ENCODE measurements around the gene ANXA4.

The ANXA4 gene

DNA sequence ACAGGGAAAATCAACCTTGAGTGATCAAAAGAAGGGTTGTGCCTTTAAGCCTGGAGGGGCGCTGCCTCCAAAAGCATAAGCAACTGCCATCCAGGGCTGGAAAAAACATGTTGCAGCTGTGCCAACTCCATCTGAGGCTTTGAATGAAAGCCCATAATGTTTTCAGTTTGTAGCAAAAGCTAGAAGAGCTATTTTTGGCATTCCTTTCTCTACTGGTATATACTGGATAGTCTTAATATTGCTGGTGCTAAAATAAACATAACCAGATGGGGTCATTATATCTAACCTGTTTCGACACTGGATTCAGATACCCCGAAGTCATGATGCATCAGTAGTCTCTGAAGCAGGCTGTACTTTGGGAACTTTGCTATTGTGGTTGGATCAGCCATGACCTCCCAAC is 25.1 kb downstream of the ANXA4 start:
- TF ChIP-seq, protein P1, sequence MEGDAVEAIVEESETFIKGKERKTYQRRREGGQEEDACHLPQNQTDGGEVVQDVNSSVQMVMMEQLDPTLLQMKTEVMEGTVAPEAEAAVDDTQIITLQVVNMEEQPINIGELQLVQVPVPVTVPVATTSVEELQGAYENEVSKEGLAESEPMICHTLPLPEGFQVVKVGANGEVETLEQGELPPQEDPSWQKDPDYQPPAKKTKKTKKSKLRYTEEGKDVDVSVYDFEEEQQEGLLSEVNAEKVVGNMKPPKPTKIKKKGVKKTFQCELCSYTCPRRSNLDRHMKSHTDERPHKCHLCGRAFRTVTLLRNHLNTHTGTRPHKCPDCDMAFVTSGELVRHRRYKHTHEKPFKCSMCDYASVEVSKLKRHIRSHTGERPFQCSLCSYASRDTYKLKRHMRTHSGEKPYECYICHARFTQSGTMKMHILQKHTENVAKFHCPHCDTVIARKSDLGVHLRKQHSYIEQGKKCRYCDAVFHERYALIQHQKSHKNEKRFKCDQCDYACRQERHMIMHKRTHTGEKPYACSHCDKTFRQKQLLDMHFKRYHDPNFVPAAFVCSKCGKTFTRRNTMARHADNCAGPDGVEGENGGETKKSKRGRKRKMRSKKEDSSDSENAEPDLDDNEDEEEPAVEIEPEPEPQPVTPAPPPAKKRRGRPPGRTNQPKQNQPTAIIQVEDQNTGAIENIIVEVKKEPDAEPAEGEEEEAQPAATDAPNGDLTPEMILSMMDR (IDR thresholded peaks at IDR 0.05; ENCODE audit: extremely low read depth, missing control alignments): no peak
- DNase-seq (ENCODE audit: low spot score): no peak

DNA sequence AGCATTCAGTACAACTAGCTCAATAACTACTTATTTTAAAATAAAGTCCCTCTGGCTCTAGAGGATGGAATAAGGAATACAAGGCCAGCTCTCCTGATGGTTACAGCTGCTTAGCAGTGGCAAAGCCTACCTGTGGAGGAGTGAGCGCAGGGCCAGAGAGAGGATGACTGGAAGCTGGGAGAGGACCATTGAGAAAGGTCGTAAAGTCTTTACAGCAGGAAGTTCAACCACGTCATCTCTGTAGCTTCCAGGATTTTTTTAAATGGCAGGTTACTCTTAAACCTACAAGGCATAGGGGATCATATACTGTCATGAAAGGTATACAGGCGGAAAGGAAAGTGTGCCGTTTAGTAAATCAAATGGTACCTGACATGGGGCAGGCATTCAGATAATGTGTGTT is 26.3 kb downstream of the ANXA4 start:
- TF ChIP-seq, protein P1 (IDR thresholded peaks at IDR 0.05; ENCODE audit: extremely low read depth, missing control alignments): no peak
- DNase-seq (ENCODE audit: low spot score): no peak

DNA sequence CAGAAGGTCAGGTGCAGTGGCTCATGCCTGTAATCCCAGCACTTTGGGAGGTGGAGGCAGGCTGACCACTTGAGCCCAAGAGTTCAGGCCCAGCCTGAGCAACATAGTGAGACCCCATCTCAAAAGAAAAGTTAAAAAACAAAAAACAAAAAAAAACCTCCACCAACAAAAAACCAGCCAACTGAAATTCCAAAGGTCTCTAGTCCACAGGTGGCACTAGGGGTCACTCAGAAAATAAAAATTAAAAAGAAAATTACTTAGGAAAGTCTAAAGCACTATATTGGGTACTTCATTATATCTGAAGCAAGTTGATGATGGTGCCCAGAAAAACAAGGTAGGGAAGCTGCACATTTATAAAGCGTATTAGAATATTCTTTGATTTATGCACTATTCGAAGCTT is 26.9 kb downstream of the ANXA4 start:
- DNase-seq (ENCODE audit: low spot score): no peak
- TF ChIP-seq, protein P1 (IDR thresholded peaks at IDR 0.05; ENCODE audit: extremely low read depth, missing control alignments): no peak

DNA sequence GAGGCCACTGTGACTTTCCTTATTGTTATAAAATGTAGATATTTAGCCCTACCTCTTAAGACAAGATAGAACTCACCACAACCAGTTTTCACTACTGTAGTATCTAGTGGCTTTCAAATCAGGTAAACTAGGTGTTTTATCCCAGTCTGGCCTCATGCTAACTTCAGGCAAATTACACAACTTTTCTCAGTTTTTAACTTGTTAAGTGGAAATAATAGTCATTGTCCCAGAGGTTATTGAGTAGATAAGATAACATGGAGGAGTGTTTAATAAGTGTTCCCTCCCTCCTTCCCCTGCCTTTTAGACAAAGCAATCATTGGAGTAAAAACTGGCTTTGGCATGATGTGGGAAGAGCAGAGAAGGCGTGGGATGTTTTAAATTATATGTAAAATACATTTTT is 27.3 kb downstream of the ANXA4 start:
- DNase-seq (ENCODE audit: low spot score): no peak
- TF ChIP-seq, protein P1 (IDR thresholded peaks at IDR 0.05; ENCODE audit: extremely low read depth, missing control alignments): no peak

DNA sequence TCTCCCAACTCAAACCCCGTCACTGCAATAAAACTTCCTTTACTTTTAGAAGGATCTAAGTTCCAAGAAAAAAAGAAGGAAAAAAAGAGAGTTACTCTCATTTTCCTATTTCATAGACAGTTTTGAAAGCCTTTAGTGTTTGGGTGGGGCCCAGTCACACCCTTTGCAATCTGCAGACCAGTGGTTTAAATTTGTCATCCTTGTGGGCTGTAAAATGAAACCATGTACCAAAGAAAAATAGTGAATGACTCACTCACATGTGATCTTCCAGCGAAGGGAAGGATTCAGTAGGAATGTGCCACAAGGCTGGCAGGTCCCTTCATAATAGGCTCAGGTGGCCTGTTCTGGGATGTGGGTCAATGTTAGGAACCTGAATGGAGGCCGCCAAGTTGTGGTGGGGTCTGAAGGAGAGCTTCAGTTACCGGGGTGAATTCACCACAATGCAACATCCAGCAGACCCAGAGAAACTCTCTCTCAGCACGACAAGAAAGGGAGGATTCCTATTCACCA is 28.3 kb downstream of the ANXA4 start:
- TF ChIP-seq, protein P1 (IDR thresholded peaks at IDR 0.05; ENCODE audit: extremely low read depth, missing control alignments): no peak
- no peak for DNase-seq (ENCODE audit: low spot score)

DNA sequence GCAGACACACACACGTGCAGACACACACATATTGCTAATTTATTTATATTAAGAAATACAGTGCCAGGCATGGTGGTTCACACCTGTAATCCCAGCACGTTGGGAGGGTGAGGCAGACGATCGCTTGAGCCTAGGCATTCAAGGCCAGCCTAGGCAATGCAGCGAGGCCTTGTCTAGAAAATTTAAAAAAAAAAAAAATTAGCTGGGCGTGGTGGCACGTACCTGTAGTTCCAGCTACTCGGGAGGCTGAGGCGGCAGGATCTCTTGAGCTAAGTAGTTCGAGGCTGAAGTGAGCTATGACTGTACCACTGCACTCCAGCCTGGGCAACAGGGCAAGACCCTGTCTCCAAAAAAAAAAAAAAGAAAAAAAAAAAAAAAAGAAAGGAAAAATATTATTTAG is 28.8 kb downstream of the ANXA4 start:
- no peak for DNase-seq (ENCODE audit: low spot score)
- TF ChIP-seq, protein P1 (IDR thresholded peaks at IDR 0.05; ENCODE audit: extremely low read depth, missing control alignments): no peak

DNA sequence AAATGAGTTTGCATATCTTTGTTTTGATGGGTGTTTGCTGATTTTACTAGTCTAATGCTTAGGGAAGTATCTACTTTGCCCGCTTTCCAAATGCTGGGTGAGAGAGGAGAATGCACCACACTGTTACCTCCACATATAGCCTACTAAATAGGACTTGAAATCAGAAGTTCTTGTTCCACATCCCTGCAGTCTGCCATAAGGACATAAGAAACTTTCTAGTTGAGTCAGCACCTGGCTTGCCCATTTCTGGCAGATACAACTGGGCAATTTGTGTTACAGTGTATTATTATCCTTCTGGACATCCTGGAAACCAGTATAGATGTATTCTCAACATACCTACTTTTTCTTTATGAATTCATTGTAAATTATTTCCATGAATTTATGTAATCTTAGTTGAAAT is 29.5 kb downstream of the ANXA4 start:
- DNase-seq (ENCODE audit: low spot score): no peak
- TF ChIP-seq, protein P1 (IDR thresholded peaks at IDR 0.05; ENCODE audit: extremely low read depth, missing control alignments): no peak
